GM21526 (cell line): ENCODE results near the gene ITGB1.
"Not testable (repeated sequence)": the region's sequence is repeated elsewhere in the genome, so short reads cannot be mapped to it uniquely, and the experiment has no call there.

Experiments used
- ATAC-seq: cut with Tn5 transposase; IDR thresholded peaks from one replicate; pipeline ENCODE4 v1.9.1; 2021; ENCODE audit warnings: moderate library complexity; ENCODE audit not compliant: unreplicated experiment, low FRiP score

ITGB1 gene

GRCh38 chr10:32958085-32959005 is at the start of gene ITGB1:
Gene ITGB1, minus strand, starts transcription at chr10:32958230. Its CDS starts 22,672 bp downstream, at chr10:32935558.
- ATAC-seq, result peak; percentile 70

GRCh38 chr10:33006342-33006887 is 48.4 kb upstream of the ITGB1 start:
- ATAC-seq, result no peak

DNA sequence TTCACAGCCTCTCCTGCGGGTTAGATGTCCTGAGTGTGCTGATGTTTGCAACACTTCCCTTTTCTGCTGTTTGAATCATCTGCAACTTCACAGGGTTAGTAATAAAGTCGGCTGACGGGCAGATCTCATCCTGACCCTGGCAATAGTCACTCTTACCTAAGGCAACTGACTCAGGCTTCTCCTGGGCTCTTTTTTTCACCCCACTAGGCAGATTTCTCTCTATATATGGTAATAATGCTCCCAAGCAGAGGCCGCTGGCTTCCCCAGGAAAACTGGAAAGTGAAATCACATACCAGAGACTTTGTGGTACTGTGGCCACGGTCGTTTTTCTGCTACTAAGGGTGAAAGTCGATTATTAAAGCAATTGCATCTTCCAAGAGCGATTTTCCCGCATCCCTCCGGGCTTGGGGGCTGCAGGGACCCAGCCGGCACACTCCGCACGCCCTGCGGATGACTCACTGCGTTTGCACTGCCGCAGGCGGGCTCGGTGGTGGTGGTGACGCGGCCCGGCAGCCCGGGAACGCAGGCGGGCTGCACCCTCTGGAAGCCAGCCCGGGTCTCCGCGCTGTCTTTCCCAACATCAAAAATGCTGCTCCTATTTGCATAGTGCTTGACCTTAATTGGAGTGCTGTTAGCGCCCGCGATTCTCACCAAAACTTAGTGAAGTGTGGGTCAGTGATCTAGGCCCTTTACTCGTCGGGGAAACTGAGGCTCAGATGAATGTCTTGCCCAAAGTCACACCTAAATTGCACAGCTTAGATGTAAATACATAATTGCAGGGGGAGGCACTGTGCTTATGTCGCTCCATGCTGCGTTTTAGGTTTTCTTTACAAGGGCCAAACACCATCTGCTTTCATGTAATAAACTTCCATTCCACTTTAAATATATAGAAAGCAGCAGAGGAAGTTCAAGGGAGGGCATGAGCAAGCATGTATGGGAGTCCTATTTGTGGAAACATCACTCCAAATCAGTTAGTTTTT is 47.6 kb upstream of the ITGB1 start:
- peak; percentile 67 for ATAC-seq

DNA sequence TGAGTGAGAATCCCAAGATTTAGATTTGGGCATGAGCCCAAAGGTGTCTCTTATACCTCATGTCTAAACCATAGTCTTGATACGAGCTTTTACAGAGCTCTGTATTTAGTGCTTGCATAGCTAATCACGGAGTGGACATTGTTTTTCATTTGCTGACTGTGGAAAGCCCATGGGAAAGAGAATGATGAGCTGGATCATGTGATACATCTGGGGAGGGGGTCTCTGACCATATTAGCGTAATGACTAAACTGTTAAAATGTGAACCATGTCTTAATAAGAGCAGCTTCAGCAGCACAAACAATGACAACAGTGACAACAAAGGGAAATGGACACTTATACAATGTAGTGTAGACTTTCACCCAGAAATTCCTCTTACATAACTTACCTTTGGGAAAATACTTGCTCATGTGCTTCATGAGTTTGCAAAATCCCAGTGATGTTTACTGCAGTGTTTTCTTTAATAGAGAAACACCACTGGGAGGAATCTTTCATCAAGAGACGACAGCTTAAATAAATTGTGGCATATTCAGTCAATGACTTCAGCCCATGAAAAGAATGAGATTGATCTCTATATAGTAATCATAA is 44.0 kb upstream of the ITGB1 start:
- no peak for ATAC-seq

GRCh38 chr10:32998060-32998581 is 40.1 kb upstream of the ITGB1 start:
- not testable (repeated sequence) for ATAC-seq

GRCh38 chr10:32995751-32996150 is 37.7 kb upstream of the ITGB1 start:
- no peak for ATAC-seq

DNA sequence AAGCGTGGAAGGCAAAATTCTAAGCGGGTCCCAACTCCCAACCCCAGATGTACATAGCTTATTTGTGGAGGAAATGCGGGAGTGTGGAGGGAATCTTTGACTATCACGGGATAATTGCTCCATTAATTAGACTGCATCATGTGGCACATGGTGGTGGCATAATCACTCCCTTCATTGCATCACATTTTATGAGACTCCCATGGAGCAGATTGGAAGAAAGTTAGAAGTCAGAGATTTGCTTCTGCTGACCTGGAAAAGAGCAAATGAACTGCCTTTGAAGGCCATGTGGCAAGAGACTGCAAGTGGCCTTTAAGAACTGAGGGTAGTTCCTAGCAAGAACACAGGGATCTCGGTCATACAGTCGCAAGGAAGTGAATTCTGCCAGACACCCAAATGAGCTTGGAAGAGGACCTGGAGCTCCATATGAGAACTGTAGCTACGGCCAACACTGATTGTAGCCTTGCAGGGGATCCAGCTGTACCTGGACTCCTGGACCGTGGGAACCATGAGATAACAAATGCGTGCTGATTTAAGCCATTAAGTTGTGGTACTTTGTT is 37.1 kb upstream of the ITGB1 start:
- no peak for ATAC-seq

DNA sequence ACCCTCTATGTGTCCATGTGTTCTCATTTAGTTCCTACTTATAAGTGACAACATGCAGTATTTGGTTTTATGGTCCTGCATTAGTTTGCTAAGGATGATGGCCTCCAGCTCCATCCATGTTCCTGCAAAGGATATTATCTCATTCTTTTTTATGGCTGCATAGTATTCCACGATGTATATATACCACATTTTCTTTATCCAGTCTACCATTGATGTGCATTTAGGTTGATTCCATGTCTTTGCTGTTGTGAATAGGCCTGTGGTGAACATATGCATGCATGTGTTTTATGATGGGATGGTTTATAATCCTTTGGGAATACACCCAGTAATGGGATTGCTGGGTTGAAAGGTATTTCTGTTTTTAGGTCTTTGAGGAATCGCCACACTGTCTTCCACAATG is 36.6 kb upstream of the ITGB1 start:
- ATAC-seq, result not testable (repeated sequence)

DNA sequence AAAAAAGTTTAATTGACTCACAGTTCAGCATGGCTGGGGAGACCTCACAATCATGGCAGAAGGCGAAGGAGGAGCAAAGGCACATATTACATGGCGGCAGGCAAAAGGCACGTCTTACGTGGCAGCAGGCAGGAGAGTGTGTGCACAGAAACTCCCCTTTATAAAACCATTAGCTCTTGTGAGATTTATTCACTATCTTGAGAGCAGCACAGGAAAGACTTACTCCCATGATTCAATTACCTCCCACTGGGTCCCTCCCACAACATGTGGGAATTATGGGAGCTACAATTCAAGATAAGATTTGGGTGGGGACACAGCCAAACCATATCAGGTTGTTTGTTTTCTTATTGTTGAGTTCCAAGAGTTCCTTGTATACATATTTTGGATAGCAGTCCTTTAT is 34.3 kb upstream of the ITGB1 start:
- ATAC-seq, result not testable (repeated sequence)

DNA sequence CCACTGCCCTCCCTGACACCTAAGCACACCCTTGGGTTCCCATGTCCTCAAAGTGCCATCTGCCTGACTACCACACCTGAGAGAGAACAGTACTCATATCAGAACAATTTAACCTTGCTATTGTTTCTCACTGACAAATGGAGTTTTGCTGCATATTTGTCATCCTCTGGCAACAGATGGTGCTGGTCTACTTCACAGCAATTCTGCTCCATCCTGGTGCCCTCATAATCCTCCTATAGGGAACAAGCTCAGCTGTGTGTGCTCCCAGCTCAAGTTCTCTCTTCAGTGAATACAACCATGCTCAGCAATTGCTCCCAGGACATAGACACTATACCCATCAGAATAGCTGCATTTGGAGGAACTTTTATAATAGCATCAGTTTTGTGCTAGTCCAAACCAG is 32.8 kb upstream of the ITGB1 start:
- ATAC-seq, result no peak

- ATAC-seq, result no peak
These were observed 30.6 kb upstream of the ITGB1 start for GRCh38 chr10:32988604-32989003.

DNA sequence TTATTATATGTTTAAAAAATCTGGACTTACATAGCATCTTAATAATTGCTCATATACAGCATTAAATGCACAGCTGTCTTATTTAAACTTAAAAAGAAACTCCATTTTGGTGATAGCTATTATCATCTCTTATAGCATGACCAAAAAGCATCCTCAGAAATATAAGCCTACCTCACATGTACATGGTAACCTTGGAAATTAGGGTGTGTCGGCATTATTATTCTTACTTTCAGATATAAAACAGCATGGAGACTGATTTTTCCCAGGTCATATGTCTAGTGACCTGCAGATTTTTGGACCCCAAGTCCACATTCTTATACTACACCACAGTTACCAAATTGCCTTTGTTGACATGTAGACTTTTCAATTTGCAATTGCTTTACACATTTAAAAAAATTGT is 29.1 kb upstream of the ITGB1 start:
- no peak for ATAC-seq

DNA sequence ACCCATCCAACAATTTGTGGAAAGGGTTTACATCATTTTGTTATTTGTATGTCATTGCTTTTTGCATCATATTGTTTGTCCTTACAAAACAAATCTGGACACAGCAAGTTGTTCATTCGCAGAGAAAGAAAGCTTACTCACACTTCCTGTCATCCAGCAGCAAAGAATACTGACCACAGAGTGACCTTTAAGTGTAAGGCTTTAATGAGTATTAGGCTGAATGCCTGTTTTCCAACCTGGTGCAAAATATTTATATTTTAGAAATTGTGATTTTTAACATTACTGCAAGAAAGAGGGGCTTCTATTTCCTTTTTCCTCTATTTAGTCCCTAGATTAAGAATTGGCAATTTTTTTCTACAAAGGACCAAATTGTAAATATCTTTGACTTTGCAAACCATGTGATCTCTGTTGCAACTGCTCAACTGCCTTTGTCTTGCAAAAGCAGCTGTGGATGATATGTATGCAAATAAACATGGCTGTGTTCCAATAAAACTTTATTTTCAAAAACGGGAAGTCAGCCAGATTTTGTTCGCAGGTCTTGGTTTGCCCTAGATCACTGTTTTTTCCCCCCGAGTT is 27.8 kb upstream of the ITGB1 start:
- ATAC-seq, result no peak

- ATAC-seq, result no peak
These were observed 27.3 kb upstream of the ITGB1 start for GRCh38 chr10:32985341-32985764.

- no peak for ATAC-seq
These were observed 26.1 kb upstream of the ITGB1 start for GRCh38 chr10:32984003-32984600.

DNA sequence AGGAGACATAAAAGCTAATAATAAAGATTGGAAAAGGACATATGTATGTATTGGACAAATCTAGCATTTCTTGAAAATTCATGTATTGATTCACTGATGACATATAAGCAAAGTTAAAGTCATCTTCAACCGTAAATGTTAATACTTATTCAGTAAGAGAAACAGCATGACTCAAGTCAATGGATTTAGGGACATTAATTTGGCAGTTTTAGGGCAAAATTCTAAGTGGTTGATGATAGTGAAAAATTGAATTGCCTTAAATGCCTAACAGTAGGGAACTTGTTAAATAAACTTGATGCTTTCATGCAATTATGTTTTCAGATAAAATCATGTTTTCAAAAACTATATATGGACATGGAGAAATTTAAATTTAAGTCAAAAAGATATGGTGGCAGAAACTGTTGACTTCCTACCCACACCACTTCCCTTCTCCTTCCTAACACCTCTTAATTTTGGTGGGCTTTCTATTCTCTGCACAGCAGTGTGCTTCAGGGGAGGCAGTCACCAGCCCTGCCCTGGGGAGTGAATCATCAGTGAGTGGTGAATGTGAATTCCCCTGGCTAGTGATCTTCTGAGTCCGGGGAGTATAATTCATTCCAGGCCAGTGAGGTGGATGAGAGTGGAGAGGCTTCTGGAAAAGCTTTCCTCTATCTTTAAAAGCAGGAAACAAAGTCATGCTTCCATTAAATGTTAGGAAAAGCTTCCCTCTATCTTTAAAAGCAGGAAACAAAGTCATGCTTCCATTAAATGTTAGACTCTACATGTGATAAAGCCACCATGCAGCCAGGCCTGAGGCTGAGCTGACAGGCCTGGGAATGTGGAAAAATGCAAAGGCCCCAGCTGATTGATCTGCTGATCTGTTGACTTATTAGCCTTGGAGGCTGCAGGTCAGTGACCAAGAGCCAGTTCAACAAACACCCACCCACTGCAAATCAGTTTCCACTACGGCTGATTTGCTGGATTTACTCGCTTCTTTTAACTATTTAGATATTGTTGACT is 25.2 kb upstream of the ITGB1 start:
- ATAC-seq, result no peak

DNA sequence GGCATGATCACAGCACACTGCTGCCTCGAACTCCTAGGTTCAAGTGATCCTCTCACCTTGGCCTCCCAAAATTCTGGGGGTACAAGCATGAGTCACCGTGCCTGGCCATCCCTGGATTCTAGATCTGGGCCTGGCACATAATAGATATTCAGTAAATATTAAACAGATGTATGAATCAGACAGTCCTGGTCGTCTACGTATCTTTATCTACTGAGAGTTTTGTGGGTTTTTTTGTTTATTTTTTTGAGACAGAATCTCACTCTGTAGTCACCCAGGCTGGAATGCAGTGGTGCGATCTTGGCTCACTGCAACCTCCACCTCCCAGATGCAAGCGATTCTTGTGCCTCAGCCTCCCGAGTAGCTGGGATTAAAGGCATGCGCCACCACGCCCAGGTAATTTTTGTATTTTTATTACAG is 24.3 kb upstream of the ITGB1 start:
- ATAC-seq, result no peak

DNA sequence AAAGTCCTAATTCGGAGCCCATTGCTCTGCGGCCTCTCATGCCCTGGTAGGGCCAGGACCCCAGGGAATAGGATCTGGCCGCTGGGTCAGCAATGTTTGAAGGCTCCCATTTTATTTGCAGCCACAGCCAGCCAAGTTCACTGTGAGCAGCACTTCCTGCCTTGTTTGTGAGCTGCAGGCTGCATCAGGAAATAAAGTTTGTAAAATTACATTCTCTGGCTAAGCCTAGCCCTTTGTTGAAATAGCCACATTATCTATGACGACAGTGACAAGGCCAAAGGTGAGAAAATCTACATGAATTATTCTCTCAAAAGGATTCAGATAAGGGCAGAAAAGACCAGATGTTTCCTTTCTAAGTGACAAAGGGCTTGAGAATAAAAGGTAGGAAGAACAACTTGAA is 23.7 kb upstream of the ITGB1 start:
- ATAC-seq, result no peak
